ENCODE measurements around the gene SIGLEC5. TPM values are rescaled to one million over a fixed set of nuclear protein-coding genes. Genes with fewer than 3 reads are reported as not detected.

Gene SIGLEC5
- polyA plus RNA-seq, 1 donor: 0.35 TPM

DNA sequence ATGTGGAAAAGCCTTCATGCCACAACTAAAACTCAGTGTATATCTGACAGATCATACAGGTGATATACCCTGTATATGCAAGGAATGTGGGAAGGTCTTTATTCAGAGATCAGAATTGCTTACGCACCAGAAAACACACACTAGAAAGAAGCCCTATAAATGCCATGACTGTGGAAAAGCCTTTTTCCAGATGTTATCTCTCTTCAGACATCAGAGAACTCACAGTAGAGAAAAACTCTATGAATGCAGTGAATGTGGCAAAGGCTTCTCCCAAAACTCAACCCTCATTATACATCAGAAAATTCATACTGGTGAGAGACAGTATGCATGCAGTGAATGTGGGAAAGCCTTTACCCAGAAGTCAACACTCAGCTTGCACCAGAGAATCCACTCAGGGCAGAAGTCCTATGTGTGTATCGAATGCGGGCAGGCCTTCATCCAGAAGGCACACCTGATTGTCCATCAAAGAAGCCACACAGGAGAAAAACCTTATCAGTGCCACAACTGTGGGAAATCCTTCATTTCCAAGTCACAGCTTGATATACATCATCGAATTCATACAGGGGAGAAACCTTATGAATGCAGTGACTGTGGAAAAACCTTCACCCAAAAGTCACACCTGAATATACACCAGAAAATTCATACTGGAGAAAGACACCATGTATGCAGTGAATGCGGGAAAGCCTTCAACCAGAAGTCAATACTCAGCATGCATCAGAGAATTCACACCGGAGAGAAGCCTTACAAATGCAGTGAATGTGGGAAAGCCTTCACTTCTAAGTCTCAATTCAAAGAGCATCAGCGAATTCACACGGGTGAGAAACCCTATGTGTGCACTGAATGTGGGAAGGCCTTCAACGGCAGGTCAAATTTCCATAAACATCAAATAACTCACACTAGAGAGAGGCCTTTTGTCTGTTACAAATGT, 42.7 kb downstream of the SIGLEC5 start:
- DNase-seq: no peak

DNA sequence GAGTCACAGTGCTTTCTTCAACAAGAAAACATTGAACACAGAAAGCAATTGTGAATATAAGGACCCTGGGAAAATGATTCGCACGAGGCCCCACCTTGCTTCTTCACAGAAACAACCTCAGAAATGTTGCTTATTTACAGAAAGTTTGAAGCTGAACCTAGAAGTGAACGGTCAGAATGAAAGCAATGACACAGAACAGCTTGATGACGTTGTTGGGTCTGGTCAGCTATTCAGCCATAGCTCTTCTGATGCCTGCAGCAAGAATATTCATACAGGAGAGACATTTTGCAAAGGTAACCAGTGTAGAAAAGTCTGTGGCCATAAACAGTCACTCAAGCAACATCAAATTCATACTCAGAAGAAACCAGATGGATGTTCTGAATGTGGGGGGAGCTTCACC, 43.4 kb downstream of the SIGLEC5 start:
- no peak for DNase-seq

- no peak for DNase-seq
Measured at GRCh38 chr19:51586103-51586728, 44.0 kb downstream of the SIGLEC5 start.

DNA sequence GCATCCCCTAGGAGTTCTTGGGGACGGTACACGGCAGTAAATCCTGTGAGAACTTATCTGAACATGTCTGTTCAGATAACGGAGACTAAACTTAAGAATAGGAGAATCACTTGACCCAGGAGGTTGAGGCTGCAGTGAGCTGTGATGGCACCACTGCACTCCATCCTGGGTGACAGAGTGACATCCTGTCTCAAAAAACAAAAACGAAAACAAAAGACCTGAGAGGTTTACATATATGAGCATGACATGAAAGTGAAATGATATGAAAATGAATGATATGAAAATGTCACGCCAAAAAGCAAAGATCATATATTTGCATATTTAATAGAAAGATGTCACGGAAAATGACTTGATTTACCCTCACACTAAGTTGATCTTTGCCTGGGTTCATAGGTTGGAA, 53.4 kb downstream of the SIGLEC5 start:
- no peak for DNase-seq

DNA sequence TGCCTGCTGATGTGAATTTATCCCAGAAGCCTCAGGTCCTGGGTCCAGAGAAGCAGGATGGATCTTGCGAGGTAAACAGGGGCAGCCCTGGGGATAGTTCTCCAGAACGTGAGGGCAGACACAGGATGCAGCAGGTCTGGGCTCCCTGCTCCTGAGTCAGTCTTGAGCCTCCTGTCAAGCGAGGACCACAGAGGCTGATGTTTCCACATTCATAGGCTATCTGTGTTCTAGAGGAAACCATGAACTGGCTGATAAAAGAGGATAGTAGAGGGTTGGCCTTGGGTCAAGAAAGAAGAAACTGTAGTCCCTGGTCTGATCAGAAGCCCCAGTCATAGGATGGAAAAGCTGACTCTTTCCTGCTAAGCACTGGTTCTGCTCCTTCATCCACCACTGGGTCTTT, 56.9 kb downstream of the SIGLEC5 start:
- no peak for DNase-seq

DNA sequence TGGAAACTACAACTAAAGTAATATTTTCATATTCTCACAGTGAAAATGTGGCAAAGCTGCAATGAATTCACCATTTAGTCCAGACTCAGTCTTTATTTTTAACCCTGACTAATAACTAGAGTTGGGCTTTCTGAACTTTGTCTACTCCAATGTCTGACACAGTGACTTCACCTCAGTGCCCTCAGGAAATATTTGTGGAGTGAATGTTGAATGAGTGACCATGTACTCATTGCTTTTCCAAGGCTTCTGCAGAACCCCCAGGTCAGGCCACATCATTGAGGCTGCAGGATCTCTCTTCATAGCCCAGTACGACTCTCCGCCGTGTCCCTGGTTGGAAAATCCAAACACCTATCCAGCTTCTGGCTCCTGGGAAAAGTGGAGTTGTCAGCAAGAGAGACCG, 57.3 kb downstream of the SIGLEC5 start:
- no peak for DNase-seq

DNA sequence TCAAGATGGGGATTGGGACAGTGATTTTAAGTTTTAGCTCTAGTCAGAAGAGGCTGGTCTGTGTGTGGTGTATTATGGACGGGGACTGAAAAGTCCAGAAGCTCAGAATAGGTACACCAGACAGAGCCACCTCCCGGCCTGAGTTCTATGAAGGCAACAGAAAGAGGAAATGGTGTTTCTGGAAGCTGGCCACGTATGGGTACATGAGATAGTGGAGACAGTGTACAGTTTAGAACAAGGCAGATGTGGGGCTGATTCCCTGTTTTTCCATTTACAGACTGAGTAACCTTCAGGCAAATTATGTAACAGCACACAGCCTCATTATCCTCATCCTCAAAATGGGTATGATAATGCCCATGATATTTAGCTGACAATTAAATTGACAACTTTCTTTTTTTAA, 57.8 kb downstream of the SIGLEC5 start:
- DNase-seq: no peak

- DNase-seq: no peak
Measured at GRCh38 chr19:51571599-51571998, 58.6 kb downstream of the SIGLEC5 start.

DNA sequence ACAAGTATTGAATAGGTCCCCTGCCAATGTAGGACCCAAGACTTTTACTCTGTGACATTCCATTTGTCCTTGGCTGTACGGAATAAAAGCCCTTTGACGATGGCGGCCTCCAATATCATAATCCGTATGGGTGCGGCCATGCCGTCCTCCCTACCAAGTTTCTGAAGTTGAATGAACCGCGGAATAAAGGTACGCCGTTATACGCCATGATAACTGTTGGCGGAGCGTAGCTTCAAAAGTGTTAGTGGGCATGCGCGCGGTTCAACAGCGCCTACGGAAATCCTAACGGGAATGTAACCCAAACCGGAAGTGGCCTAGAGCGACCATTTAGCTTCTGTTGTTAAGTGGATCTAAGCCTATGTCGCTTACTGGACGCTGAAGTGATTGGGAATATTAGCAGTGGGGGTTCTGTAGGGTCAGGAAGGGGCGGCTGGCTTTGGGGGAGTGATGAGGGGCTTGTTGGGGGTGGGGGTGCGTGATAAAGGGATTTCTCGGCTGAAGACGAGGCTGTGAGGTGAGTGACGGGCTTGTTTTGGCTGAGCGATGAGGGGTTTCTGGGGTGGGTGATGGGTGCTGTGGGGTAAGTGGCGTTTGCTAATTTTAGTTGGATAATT, 59.1 kb downstream of the SIGLEC5 start, which contains the start of gene ZNF175:
TSS of gene ZNF175 (plus strand) at position 322 of the 614 bp plus-strand sequence. CDS start 2,047 bp downstream, outside the sequence.
- peak; percentile 98 for DNase-seq

DNA sequence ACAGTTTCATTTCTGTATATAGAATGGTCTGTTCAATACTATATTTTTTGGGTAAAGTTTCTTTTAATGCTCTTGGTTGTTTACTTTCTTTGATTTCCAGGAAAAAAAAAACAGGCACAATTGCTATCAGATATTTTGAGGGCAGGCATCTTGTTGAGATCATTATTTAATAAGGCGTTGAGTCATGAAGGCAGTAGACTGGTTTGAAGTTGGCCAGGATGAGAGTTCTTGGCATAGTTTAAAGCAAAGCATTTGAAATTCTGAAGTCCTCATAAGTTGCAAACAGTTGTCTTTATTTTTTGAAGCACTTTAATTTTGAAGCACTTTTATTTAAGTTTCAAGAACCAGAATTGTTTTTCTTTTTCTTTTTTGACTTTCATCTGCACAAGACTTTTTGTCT, 61.7 kb downstream of the SIGLEC5 start:
- no peak for DNase-seq

- DNase-seq: no peak
Measured at GRCh38 chr19:51567583-51567982, 62.6 kb downstream of the SIGLEC5 start.

DNA sequence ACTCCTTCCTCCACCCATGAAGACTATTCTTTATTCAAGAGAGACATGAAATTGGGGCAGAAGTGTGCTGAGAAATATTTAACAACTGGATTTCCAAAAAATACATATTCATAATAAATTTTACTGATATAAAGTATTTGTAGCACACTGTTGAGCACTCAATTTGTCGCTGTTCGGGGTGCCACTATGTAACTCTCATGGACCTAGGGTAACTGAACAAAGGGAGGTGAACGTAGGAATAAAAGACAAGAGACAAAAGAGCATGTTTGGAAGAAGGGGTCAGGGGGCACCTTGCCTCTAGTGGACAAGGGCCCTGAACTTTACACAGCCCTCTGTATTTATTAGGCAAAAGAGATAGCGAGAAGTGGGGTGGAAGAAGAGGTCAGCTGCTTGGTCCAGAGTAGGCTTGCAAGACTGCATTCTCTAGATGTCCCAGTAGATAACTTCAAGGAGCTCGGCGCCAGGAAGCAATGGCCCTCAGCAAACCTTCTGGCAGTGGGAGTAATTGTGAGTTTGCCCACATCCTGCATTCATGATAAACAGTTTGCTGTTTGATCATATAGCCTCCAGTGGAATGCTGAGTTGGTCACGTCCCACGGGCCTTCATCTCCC, 63.6 kb downstream of the SIGLEC5 start:
- no peak for DNase-seq

DNA sequence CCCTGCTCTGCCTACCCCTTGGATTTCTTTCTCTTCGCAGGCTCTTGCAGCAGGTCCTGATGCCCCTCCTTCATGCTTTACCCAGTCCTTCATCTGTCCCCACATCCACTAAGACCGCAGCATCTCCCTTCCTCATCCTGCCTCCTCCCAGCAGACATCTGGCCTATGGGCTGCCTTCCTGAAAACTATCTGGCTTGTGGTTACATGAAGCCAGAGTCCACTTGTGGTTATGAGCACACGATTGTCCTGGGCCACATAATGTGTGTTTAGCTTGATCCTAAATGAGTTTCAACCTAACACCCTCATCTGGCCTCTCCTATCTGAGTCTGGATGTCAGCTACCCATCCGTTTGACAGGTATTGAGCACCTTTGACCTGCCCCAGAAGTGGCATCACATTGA, 64.6 kb downstream of the SIGLEC5 start:
- no peak for DNase-seq

DNA sequence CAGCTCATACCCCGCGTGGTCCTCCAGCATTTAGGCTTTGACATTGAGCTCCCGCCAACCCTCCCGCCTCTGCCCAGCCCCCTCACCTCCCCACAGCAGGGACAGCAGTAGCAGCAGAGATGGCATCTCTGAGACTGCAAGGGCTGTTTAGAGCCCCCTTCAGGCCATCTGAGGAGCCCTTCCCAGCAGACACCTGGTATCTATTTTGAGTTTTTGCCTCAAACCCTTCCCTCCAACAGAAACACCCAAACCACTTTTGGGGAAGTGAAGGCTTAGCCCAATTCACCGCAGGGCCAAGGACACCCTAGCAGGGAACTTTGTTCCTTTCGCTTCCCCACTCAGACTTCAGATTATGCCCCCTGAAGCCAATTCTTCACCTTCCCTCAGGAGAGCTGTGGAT, 65.4 kb downstream of the SIGLEC5 start:
- DNase-seq: no peak

Other genes starting within 250 kb of the SIGLEC5 start
- gene LIM2, start 242.4 kb downstream of the SIGLEC5 start, polyA plus RNA-seq (ENCODE audit: insufficient read length): not detected
- gene C19orf84, start 239.8 kb downstream of the SIGLEC5 start, polyA plus RNA-seq (ENCODE audit: insufficient read length): not detected
- gene SIGLEC10, start 212.8 kb downstream of the SIGLEC5 start, polyA plus RNA-seq (ENCODE audit: insufficient read length): 1.7 TPM
- gene SIGLEC8, start 171.9 kb downstream of the SIGLEC5 start, polyA plus RNA-seq (ENCODE audit: insufficient read length): 0.10 TPM
- not detected for gene CEACAM18, start 151.9 kb downstream of the SIGLEC5 start, polyA plus RNA-seq (ENCODE audit: insufficient read length)
- 0.22 TPM for gene SIGLEC12, start 128.6 kb downstream of the SIGLEC5 start, polyA plus RNA-seq (ENCODE audit: insufficient read length)
- gene SIGLEC6, start 98.7 kb downstream of the SIGLEC5 start, polyA plus RNA-seq (ENCODE audit: insufficient read length): not detected
- gene ZNF175, start 59.1 kb downstream of the SIGLEC5 start, polyA plus RNA-seq (ENCODE audit: insufficient read length): 6.6 TPM
- 1.9 TPM for gene SIGLEC14, start 16.4 kb upstream of the SIGLEC5 start, polyA plus RNA-seq (ENCODE audit: insufficient read length)
- gene SPACA6, start 62.9 kb upstream of the SIGLEC5 start, polyA plus RNA-seq (ENCODE audit: insufficient read length): 9.1 TPM
- gene HAS1, start 93.6 kb upstream of the SIGLEC5 start, polyA plus RNA-seq (ENCODE audit: insufficient read length): not detected
- gene FPR1, start 121.5 kb upstream of the SIGLEC5 start, polyA plus RNA-seq (ENCODE audit: insufficient read length): 1.6 TPM
- gene FPR2, start 130.8 kb upstream of the SIGLEC5 start, polyA plus RNA-seq (ENCODE audit: insufficient read length): 0.61 TPM
- gene FPR3, start 164.8 kb upstream of the SIGLEC5 start, polyA plus RNA-seq (ENCODE audit: insufficient read length): 1.4 TPM